Activated B cell treated with CpG ODN at 0.5 μM for 24 hours (primary cell): ENCODE results near the gene LIPJ. TPM values are rescaled to one million over a fixed set of nuclear protein-coding genes. Genes with fewer than 3 reads are reported as not detected.

Experiments
- ATAC-seq: fragments of 200-7000 bp; cut with Tn5 transposase; one replicate; pipeline ENCODE4 v1.10.0; 2021; ENCODE audit warnings: low read depth, mild to moderate bottlenecking, moderate library complexity
- CTCF ChIA-PET: fragments of 350-600 bp; sonication (Branson Sonifier 250); formaldehyde crosslinking; loops from one replicate; lab custom pipeline; 2021; ENCODE audit warnings: antibody characterized with exemption; lab: Charles Lee
- POLR2A ChIA-PET: fragments of 350-600 bp; sonication (Branson Sonifier 250); formaldehyde crosslinking; loops from one replicate; lab custom pipeline; 2021; ENCODE audit warnings: antibody characterized with exemption; lab: Charles Lee
- DNase-seq: peaks from one replicate; pipeline ENCODE4 v3.0.0; 2022
- H3K27ac Mint-ChIP-seq: one replicate; pipeline ENCODE4 v1.8.0; 2020; ENCODE audit warnings: mixed read lengths
- H3K27me3 Mint-ChIP-seq: one replicate; pipeline ENCODE4 v1.8.0; 2021; ENCODE audit warnings: mixed read lengths
- H3K36me3 Mint-ChIP-seq: one replicate; pipeline ENCODE4 v1.8.0; 2021; ENCODE audit warnings: low read depth, mixed read lengths
- H3K4me1 Mint-ChIP-seq: one replicate; pipeline ENCODE4 v1.8.0; 2021; ENCODE audit warnings: mixed read lengths
- H3K4me3 Mint-ChIP-seq: one replicate; pipeline ENCODE4 v1.8.0; 2020; ENCODE audit warnings: mild to moderate bottlenecking, mixed read lengths
- H3K9me3 Mint-ChIP-seq: one replicate; pipeline ENCODE4 v1.8.0; 2020; ENCODE audit warnings: mixed read lengths
- CTCF ChIP-seq: fragments of 200-600 bp; IDR thresholded peaks from one replicate; pipeline ENCODE4 v1.8.0; 2022; ENCODE audit warnings: antibody characterized with exemption, mild to moderate bottlenecking
- intact Hi-C: fragments of 100-400 bp; cut with micrococcal nuclease; formaldehyde crosslinking; loops from one replicate; pipeline ENCODE4 v1.15.1; 2024
- total RNA-seq: library from RNA; stranded (reverse); gene quantifications from 2 replicates; pipeline ENCODE4 v1.2.3, GENCODE V29; 2022

LIPJ gene
- 0.07 and 0.31 TPM in 2 replicates for total RNA-seq

- ChIA-PET POLR2A (no interaction called here), CTCF (interaction anchor here (1.9 kb wide), 1 partner anchor 20 kb away, joined by 4 read pairs; no protein-coding TSS in a partner anchor)
- ATAC-seq = no peak
- no peak within 1 kb of the TSS for H3K4me3 Mint-ChIP-seq
- TF ChIP-seq CTCF = no peak
- H3K9me3 Mint-ChIP-seq = no peaks in the 10 kb centered on the region
- H3K36me3 Mint-ChIP-seq = peaks cover 3% of the 10 kb centered on the region
- peaks cover 17% of the 10 kb centered on the region for H3K4me1 Mint-ChIP-seq
- DNase-seq = no peak
- H3K27me3 Mint-ChIP-seq = no peaks in the 10 kb centered on the region
- intact Hi-C loops = no loop called here
- H3K27ac Mint-ChIP-seq = no peak within 1 kb of the TSS
These were observed at the start of gene LIPJ for GRCh38 chr10:88586462-88586861. TSS of gene LIPJ (plus strand) at chr10:88586762. CDS start at chr10:88590688, 3,926 bp downstream.

- no peak overlapping the region for H3K27ac Mint-ChIP-seq
- no peaks in the 10 kb centered on the region for H3K27me3 Mint-ChIP-seq
- DNase-seq (no peak), ATAC-seq (no peak)
- ChIA-PET CTCF (no interaction called here), POLR2A (no interaction called here)
- TF ChIP-seq CTCF = no peak
- H3K4me3 Mint-ChIP-seq = no peak overlapping the region
- no peaks in the 10 kb centered on the region for H3K9me3 Mint-ChIP-seq
- no peaks in the 10 kb centered on the region for H3K4me1 Mint-ChIP-seq
- H3K36me3 Mint-ChIP-seq = no peaks in the 10 kb centered on the region
- intact Hi-C loops = no loop called here
These were observed 49.2 kb upstream of the LIPJ start for GRCh38 chr10:88537322-88537721.

GRCh38 chr10:88538048-88538447, 48.5 kb upstream of the LIPJ start:
- DNase-seq = no peak
- ATAC-seq = no peak

GRCh38 chr10:88540351-88540750, 46.2 kb upstream of the LIPJ start:
- ChIA-PET CTCF (no interaction called here), POLR2A (no interaction called here)
- Mint-ChIP-seq H3K27me3 (no peaks in the 10 kb centered on the region), H3K9me3 (no peaks in the 10 kb centered on the region), H3K27ac (no peak overlapping the region), H3K4me3 (no peak overlapping the region), H3K36me3 (no peaks in the 10 kb centered on the region), H3K4me1 (no peaks in the 10 kb centered on the region)
- ATAC-seq = no peak
- intact Hi-C loops = loop anchor here (5.0 kb wide), 1 partner anchor 138 kb away; no protein-coding TSS in a partner anchor
- TF ChIP-seq CTCF = no peak
- no peak for DNase-seq

More at GRCh38 chr10:88538048-88538447, 48.5 kb upstream of the LIPJ start:
- Mint-ChIP-seq H3K27ac (no peak overlapping the region), H3K36me3 (no peaks in the 10 kb centered on the region), H3K4me1 (no peaks in the 10 kb centered on the region), H3K9me3 (no peaks in the 10 kb centered on the region), H3K27me3 (no peaks in the 10 kb centered on the region), H3K4me3 (no peak overlapping the region)
- POLR2A ChIA-PET = no interaction called here
- TF ChIP-seq CTCF = no peak
- CTCF ChIA-PET = no interaction called here
- intact Hi-C loops = no loop called here

GRCh38 chr10:88541116-88541626, 45.4 kb upstream of the LIPJ start:
- POLR2A ChIA-PET = no interaction called here
- no peak overlapping the region for H3K27ac Mint-ChIP-seq

More at GRCh38 chr10:88541116-88541626, 45.4 kb upstream of the LIPJ start:
- DNase-seq (no peak), ATAC-seq (no peak)
- Mint-ChIP-seq H3K9me3 (no peaks in the 10 kb centered on the region), H3K4me1 (no peaks in the 10 kb centered on the region), H3K27me3 (no peaks in the 10 kb centered on the region), H3K36me3 (no peaks in the 10 kb centered on the region), H3K4me3 (no peak overlapping the region)
- intact Hi-C loops = loop anchor here (5.0 kb wide), 1 partner anchor 139 kb away; no protein-coding TSS in a partner anchor
- no peak for TF ChIP-seq CTCF
- CTCF ChIA-PET = no interaction called here
